Stimulated activated CD4-positive, alpha-beta T cell treated with anti-CD3 and anti-CD28 coated beads, TNF-alpha, amount 100 ng/mL, for 1 hour (primary cell): Measurements from ENCODE around the gene TRIM56.
"Not testable (repeated sequence)": the region's sequence is repeated elsewhere in the genome, so short reads cannot be mapped to it uniquely, and the experiment has no call there.

Source experiments
- DNase-seq, 3 donors: peaks; one replicate each; pipeline ENCODE4 v3.0.0-alpha.2; 2020; ENCODE audit warnings: low read depth in 3 of 3, low spot score in 1 of 3

TRIM56 gene

GRCh38 chr7:101085162-101085964 lies at the start of gene TRIM56:
TSS of gene TRIM56 (plus strand) at chr7:101085481. CDS start at chr7:101087313, 1,832 bp downstream.
- peak; percentile 31 to 58 (median 37) for DNase-seq

DNA sequence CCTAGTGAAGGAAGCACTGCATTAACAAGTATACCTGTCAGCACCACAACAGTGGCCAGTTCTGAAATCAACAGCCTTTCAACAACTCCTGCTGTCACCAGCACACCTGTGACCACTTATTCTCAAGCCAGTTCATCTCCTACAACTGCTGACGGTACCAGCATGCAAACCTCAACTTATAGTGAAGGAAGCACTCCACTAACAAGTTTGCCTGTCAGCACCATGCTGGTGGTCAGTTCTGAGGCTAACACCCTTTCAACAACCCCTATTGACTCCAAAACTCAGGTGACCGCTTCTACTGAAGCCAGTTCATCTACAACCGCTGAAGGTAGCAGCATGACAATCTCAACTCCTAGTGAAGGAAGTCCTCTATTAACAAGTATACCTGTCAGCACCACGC lies 49.3 kb upstream of the TRIM56 start:
- no peak for DNase-seq

DNA sequence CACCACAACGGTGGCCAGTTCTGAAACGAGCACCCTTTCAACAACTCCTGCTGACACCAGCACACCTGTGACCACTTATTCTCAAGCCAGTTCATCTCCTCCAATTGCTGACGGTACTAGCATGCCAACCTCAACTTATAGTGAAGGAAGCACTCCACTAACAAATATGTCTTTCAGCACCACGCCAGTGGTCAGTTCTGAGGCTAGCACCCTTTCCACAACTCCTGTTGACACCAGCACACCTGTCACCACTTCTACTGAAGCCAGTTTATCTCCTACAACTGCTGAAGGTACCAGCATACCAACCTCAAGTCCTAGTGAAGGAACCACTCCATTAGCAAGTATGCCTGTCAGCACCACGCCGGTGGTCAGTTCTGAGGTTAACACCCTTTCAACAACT lies 44.0 kb upstream of the TRIM56 start:
- DNase-seq = not testable (repeated sequence)

GRCh38 chr7:101058355-101058754 lies 26.9 kb upstream of the TRIM56 start:
- DNase-seq = peak in 2 of 3 donors; percentile 3 to 37

- DNase-seq = no peak
These were observed 25.7 kb upstream of the TRIM56 start for GRCh38 chr7:101059620-101059942.

DNA sequence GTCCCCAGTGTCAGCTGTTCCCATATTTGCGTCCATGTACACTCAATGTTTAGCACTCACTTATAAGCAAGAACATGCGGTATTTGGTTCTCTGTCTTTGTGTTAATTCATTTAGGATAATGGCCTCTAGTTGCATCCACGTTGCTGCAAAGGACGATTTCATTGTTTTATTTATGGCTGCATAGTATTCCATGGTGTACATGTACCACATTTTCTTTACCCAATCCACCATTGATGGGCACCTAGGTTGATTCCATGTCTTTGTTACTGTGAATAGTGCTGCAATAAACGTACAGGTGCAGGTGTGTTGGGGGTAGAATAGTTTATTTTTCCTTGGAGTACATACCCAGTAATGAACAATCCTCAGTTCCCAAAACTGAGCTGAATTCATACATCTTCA lies 24.3 kb upstream of the TRIM56 start:
- no peak for DNase-seq

DNA sequence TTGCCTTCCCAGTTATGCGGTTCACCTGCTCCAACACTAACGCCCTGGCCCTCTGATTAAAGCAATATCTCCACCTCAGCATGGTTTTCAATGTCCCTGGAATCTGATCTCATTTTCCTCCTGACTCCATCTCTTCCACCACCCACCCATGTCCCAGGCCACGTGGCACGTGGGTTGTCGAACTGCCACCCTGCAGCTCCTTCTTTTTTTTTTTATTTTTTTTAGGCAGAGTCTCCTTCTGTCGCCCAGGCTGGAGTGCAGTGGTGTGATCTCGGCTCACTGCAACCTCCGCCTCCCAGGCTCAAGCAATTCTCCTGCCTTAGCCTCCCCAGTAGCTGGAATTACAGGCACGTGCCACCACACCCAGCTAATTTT lies 21.1 kb upstream of the TRIM56 start:
- not testable (repeated sequence) for DNase-seq

GRCh38 chr7:101065162-101065561 lies 20.1 kb upstream of the TRIM56 start:
- not testable (repeated sequence) for DNase-seq

- no peak for DNase-seq
These were observed 19.0 kb upstream of the TRIM56 start for GRCh38 chr7:101066141-101066832.

DNA sequence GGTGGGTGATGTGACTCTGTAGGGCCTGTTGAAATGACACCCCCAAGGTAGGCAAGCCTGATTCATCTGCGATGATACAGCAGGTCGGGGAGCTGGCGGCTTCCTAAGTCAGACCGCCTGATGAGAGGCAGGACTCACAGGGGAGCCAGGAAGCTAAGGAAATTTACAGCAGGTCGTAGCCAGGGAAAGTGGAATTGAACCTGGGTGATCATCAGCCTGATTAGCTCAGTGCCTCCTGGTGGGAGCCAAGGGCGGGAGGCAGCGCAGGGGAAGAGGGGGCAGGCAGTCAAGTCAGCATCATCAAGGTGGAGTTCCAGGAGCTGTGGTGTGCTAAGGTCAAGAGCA lies 18.5 kb upstream of the TRIM56 start:
- no peak for DNase-seq

DNA sequence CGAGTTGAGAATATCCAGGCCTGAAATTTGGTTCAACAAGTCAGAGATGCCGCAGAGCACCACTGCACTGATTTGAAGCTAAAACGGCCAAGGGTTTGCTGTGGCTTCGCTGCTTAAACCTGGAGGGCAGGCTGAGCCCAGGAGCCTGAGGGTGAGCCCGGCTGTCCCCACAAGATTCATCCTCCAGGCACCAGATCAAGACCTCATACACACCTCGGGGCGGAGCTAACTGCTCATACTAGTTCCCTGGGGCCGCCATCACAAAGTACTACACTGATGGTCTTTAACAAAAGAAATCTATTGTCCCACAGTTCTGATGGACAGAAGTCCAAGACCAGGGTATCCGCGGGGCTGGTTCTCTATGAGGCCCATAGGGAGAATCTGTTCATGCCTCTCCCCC lies 16.9 kb upstream of the TRIM56 start:
- no peak for DNase-seq

DNA sequence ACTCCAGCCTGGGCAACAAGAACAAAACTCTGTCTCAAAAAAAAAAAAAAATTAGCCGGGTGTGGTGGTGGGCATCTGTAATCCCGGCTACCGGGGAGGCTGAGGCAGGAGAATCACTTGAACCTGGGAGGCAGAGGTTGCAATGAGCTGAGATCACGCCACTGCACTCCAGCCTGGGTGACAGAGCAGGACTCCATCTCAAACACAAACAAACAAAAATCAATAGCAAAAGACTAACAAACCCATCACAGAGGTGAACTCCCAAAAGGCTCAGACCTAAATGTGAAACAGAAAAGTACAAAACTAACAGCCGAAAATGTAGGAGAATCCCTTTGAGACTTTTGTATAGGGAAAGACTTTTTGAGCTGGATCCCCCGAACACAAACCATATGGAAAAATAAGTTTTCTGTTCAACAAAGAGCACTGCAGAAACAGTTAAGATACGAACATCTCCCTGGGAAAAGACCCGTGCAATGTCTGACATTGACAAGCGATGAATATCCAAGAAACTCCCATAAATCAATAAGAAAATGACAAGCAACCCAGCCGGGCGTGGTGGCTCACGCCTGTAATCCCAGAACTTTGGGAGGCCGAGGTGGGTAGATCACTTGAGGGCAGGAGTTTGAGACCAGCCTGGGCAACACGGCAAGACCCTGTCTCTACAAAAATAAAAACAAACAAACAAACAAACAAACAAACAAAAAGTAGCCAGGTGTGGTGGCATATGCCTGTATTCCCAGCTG lies 13.7 kb upstream of the TRIM56 start:
- DNase-seq = not testable (repeated sequence)

DNA sequence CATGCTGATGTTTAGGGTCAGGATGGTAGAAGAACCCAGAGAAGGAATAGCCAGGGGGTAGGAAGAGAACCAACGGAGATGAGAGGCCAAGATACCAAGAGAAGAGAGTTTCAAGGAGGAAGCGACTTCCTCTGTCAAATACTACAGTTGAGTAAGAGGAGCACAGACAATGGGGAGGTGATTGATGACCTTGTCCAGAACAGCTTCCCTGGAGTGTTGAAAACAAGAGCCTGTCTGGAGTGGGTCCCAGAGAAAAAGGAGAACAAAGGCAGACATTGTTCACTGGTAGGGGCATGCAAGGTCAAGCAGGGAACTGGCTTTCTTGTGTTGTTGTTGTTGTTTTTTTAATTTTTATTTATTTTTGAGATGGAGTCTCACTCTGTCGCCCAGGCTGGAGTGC lies 9.6 kb upstream of the TRIM56 start:
- DNase-seq = no peak

GRCh38 chr7:101076183-101076582 lies 9.1 kb upstream of the TRIM56 start:
- not testable (repeated sequence) for DNase-seq

- DNase-seq = peak; percentile 45 to 74 (median 68)
These were observed 7.8 kb upstream of the TRIM56 start for GRCh38 chr7:101077303-101078086.

GRCh38 chr7:101081432-101081831 lies 3.8 kb upstream of the TRIM56 start:
- DNase-seq = no peak

DNA sequence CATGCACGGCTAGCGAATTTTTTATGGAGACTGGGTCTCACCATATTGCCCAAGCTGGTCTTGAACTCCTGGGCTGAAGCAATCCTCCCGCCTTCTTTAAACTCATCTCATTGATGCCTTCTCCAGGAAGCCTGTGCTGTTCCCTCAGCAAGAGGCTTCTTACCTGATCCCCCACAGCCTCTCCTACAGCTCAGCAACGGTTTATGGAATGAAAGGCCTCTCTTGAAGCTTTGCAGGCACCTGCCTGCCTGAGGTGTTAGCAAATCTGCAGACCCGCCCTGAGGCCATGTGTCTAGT lies 468 bp upstream of the TRIM56 start:
- DNase-seq = no peak

- DNase-seq = no peak
These were observed 2.2 kb downstream of the TRIM56 start for GRCh38 chr7:101087334-101088068.

GRCh38 chr7:101088069-101088425 lies 2.8 kb downstream of the TRIM56 start:
- DNase-seq = no peak

- DNase-seq = no peak
These were observed 3.7 kb downstream of the TRIM56 start for GRCh38 chr7:101088858-101089529.
